HEK293 (cell line): ENCODE measurements around the gene NCL.
A peak's percentile ranks its signal among the peaks of the same experiment; 100 is the strongest.

Source experiments
- CTCF ChIA-PET: fragments of 350-600 bp; formaldehyde crosslinking; extraction: SDS; loops from one replicate; lab custom pipeline; 2021; ENCODE audit warnings: antibody characterized with exemption; lab: Yijun Ruan, JAX
- POLR2A ChIA-PET: fragments of 300-600 bp; formaldehyde crosslinking; extraction: SDS; loops from one replicate; lab custom pipeline; 2020; ENCODE audit warnings: antibody characterized with exemption, inconsistent platforms; lab: Yijun Ruan, JAX
- H3K27ac ChIP-seq: fragments of 200-500 bp; sonication (Bioruptor generic); 2 replicates; pipeline ENCODE4 v1.5.1; 2014; ENCODE audit warnings: low read depth, low read length, control low read depth, inconsistent platforms; ENCODE audit errors: extremely low read depth
- H3K36me3 ChIP-seq, 2 experiments: fragments of 200-500 bp in 1 of 2; sonication (Bioruptor generic) in 1 of 2; 1 replicate in 1 of 2; 2 replicates in 1 of 2; pipeline ENCODE4 v1.5.1; 2014 to 2017; ENCODE audit warnings: inconsistent platforms in 2 of 2, low read length in 2 of 2; ENCODE audit not compliant: control insufficient read depth in 2 of 2, insufficient read depth in 1 of 2
- H3K4me1 ChIP-seq: fragments of 200-500 bp; sonication (Bioruptor generic); 2 replicates; pipeline ENCODE4 v1.5.1; 2014; ENCODE audit warnings: mild to moderate bottlenecking, low read length, inconsistent platforms; ENCODE audit not compliant: control insufficient read depth, insufficient read depth
- H3K4me3 ChIP-seq: 2 replicates; pipeline ENCODE4 v1.5.1; 2011; ENCODE audit warnings: low read depth, mild to moderate bottlenecking, control low read depth, low read length, moderate library complexity
- H3K9me3 ChIP-seq: fragments of 200-500 bp; sonication (Bioruptor generic); 2 replicates; pipeline ENCODE4 v1.5.1; 2014; ENCODE audit warnings: low read depth, low read length, inconsistent platforms; ENCODE audit not compliant: control insufficient read depth, insufficient read depth
- ATF2 ChIP-seq: fragments of 450-650 bp; formaldehyde crosslinking; IDR thresholded peaks from 2 replicates; pipeline ENCODE4 v1.5.1; 2016; ENCODE audit warnings: missing biosample characterization, missing genetic modification characterization, low read depth
- BCL11B ChIP-seq: fragments of 450-650 bp; formaldehyde crosslinking; IDR thresholded peaks from 2 replicates; pipeline ENCODE4 v1.5.1; 2016; ENCODE audit warnings: low read depth, missing biosample characterization, missing genetic modification characterization
- GLIS1 ChIP-seq: fragments of 450-650 bp; formaldehyde crosslinking; IDR thresholded peaks from 2 replicates; pipeline ENCODE4 v1.5.1; 2016; ENCODE audit warnings: missing biosample characterization, missing genetic modification characterization
- HOXC10 ChIP-seq: sonication (generic); formaldehyde crosslinking; IDR thresholded peaks from 2 replicates; pipeline ENCODE4 v1.8.1; 2023; ENCODE audit warnings: mild to moderate bottlenecking, missing genetic modification reagents
- IKZF3 ChIP-seq: fragments of 450-650 bp; IDR thresholded peaks from 2 replicates; pipeline ENCODE4 v1.5.0; 2018; ENCODE audit warnings: missing biosample characterization, mild to moderate bottlenecking, missing genetic modification characterization, moderate library complexity
- KLF10 ChIP-seq: fragments of 450-650 bp; IDR thresholded peaks from 2 replicates; pipeline ENCODE4 v1.5.1; 2018; ENCODE audit warnings: missing biosample characterization, mild to moderate bottlenecking, missing genetic modification characterization
- KLF16 ChIP-seq: fragments of 450-650 bp; formaldehyde crosslinking; IDR thresholded peaks from 2 replicates; pipeline ENCODE4 v1.5.1; 2017; ENCODE audit warnings: missing biosample characterization, missing genetic modification characterization
- OVOL3 ChIP-seq: fragments of 450-650 bp; formaldehyde crosslinking; IDR thresholded peaks from 2 replicates; pipeline ENCODE4 v1.5.1; 2016; ENCODE audit warnings: missing biosample characterization, missing genetic modification characterization
- SCRT2 ChIP-seq: fragments of 450-650 bp; formaldehyde crosslinking; IDR thresholded peaks from 2 replicates; pipeline ENCODE4 v1.5.1; 2016; ENCODE audit warnings: missing biosample characterization, missing genetic modification characterization
- SP3 ChIP-seq: fragments of 450-650 bp; formaldehyde crosslinking; IDR thresholded peaks from 2 replicates; pipeline ENCODE4 v1.5.1; 2016; ENCODE audit warnings: missing biosample characterization, missing genetic modification characterization
- SP7 ChIP-seq: fragments of 450-650 bp; formaldehyde crosslinking; IDR thresholded peaks from 2 replicates; pipeline ENCODE4 v1.5.1; 2016; ENCODE audit warnings: missing biosample characterization, missing genetic modification characterization
- WT1 ChIP-seq: fragments of 450-650 bp; formaldehyde crosslinking; IDR thresholded peaks from 2 replicates; pipeline ENCODE4 v1.5.1; 2016; ENCODE audit warnings: missing biosample characterization, missing genetic modification characterization
- ZNF114 ChIP-seq: fragments of 450-650 bp; formaldehyde crosslinking; IDR thresholded peaks from 2 replicates; pipeline ENCODE4 v1.5.0; 2017; ENCODE audit warnings: missing biosample characterization, missing genetic modification characterization
- ZNF157 ChIP-seq: fragments of 450-650 bp; formaldehyde crosslinking; IDR thresholded peaks from 2 replicates; pipeline ENCODE4 v1.5.1; 2016; ENCODE audit warnings: missing biosample characterization, missing genetic modification characterization
- ZNF16 ChIP-seq: fragments of 450-650 bp; formaldehyde crosslinking; IDR thresholded peaks from 2 replicates; pipeline ENCODE4 v1.5.1; 2016; ENCODE audit warnings: low read depth, missing biosample characterization, missing genetic modification characterization
- ZNF2 ChIP-seq: fragments of 450-650 bp; formaldehyde crosslinking; IDR thresholded peaks from 2 replicates; pipeline ENCODE4 v1.5.1; 2016; ENCODE audit warnings: missing biosample characterization, missing genetic modification characterization
- ZNF214 ChIP-seq: fragments of 450-650 bp; formaldehyde crosslinking; IDR thresholded peaks from 2 replicates; pipeline ENCODE4 v1.5.1; 2017; ENCODE audit warnings: missing biosample characterization, mild to moderate bottlenecking, missing genetic modification characterization, borderline replicate concordance
- ZNF302 ChIP-seq: fragments of 450-650 bp; formaldehyde crosslinking; IDR thresholded peaks from 2 replicates; pipeline ENCODE4 v1.5.1; 2016; ENCODE audit warnings: missing biosample characterization, missing genetic modification characterization, low read depth
- ZNF335 ChIP-seq: fragments of 450-650 bp; formaldehyde crosslinking; conservative IDR thresholded peaks from 2 replicates; pipeline ENCODE4 v1.5.1; 2016; ENCODE audit warnings: missing biosample characterization, missing genetic modification characterization
- ZNF449 ChIP-seq: fragments of 450-650 bp; formaldehyde crosslinking; IDR thresholded peaks from 2 replicates; pipeline ENCODE4 v1.5.1; 2017; ENCODE audit warnings: missing biosample characterization, mild to moderate bottlenecking, missing genetic modification characterization, moderate library complexity
- ZNF558 ChIP-seq: fragments of 450-650 bp; formaldehyde crosslinking; IDR thresholded peaks from 2 replicates; pipeline ENCODE4 v1.5.1; 2016; ENCODE audit warnings: missing biosample characterization, missing genetic modification characterization
- ZNF626 ChIP-seq: fragments of 450-650 bp; sonication (Bioruptor Pico); formaldehyde crosslinking; IDR thresholded peaks from 2 replicates; pipeline ENCODE4 v1.5.1; 2018; ENCODE audit warnings: missing biosample characterization, missing genetic modification characterization, inconsistent platforms
- ZNF658 ChIP-seq: fragments of 450-650 bp; formaldehyde crosslinking; IDR thresholded peaks from 2 replicates; pipeline ENCODE4; 2016; ENCODE audit warnings: missing biosample characterization, missing genetic modification characterization
- ZNF792 ChIP-seq: fragments of 450-650 bp; formaldehyde crosslinking; IDR thresholded peaks from 2 replicates; pipeline ENCODE4 v1.5.1; 2016; ENCODE audit warnings: missing biosample characterization, missing genetic modification characterization
- TF ChIP-seq, protein P1 (sequence below): fragments of 450-650 bp; formaldehyde crosslinking; IDR thresholded peaks from 2 replicates; pipeline ENCODE4 v1.5.1; 2016; ENCODE audit warnings: missing biosample characterization, missing genetic modification characterization
- TF ChIP-seq, protein P2 (sequence below): fragments of 450-650 bp; formaldehyde crosslinking; IDR thresholded peaks from 2 replicates; pipeline ENCODE4 v1.5.1; 2017; ENCODE audit warnings: missing biosample characterization, missing genetic modification characterization
- TF ChIP-seq, protein P3 (sequence below): fragments of 450-650 bp; formaldehyde crosslinking; IDR thresholded peaks from 2 replicates; pipeline ENCODE4 v1.5.1; 2016; ENCODE audit warnings: missing biosample characterization, missing genetic modification characterization

The NCL gene

GRCh38 chr2:231455222-231455621, 9.1 kb downstream of the NCL start (continued):
- no peak for TF ChIP-seq WT1
- TF ChIP-seq, all 188 proteins: peak for 0

GRCh38 chr2:231454361-231454791, 9.9 kb downstream of the NCL start:
- no peaks in the 10 kb centered on the region for H3K4me1 ChIP-seq
- TF ChIP-seq, protein P1, sequence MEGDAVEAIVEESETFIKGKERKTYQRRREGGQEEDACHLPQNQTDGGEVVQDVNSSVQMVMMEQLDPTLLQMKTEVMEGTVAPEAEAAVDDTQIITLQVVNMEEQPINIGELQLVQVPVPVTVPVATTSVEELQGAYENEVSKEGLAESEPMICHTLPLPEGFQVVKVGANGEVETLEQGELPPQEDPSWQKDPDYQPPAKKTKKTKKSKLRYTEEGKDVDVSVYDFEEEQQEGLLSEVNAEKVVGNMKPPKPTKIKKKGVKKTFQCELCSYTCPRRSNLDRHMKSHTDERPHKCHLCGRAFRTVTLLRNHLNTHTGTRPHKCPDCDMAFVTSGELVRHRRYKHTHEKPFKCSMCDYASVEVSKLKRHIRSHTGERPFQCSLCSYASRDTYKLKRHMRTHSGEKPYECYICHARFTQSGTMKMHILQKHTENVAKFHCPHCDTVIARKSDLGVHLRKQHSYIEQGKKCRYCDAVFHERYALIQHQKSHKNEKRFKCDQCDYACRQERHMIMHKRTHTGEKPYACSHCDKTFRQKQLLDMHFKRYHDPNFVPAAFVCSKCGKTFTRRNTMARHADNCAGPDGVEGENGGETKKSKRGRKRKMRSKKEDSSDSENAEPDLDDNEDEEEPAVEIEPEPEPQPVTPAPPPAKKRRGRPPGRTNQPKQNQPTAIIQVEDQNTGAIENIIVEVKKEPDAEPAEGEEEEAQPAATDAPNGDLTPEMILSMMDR (tag by site-specific recombination), result no peak
- no peak for TF ChIP-seq ZNF792 (tag by site-specific recombination)
- no peak for TF ChIP-seq OVOL3 (tag by site-specific recombination)
- TF ChIP-seq HOXC10 (CRISPR knock-in tag), result no peak
- no peak for TF ChIP-seq SP7 (tag by site-specific recombination)
- no peak for TF ChIP-seq ZNF658 (tag by site-specific recombination)
- no peak for TF ChIP-seq ZNF558 (tag by site-specific recombination)
- TF ChIP-seq ZNF2 (tag by site-specific recombination), result no peak
- no peak for TF ChIP-seq KLF16 (tag by site-specific recombination)
- TF ChIP-seq ZNF114 (tag by site-specific recombination), result no peak
- no peak for TF ChIP-seq BCL11B (tag by site-specific recombination)
- TF ChIP-seq ZNF16, result no peak
- TF ChIP-seq ZNF302 (tag by site-specific recombination), result no peak
- TF ChIP-seq SP3, result no peak
- no peak for TF ChIP-seq KLF10
- TF ChIP-seq, protein P2, sequence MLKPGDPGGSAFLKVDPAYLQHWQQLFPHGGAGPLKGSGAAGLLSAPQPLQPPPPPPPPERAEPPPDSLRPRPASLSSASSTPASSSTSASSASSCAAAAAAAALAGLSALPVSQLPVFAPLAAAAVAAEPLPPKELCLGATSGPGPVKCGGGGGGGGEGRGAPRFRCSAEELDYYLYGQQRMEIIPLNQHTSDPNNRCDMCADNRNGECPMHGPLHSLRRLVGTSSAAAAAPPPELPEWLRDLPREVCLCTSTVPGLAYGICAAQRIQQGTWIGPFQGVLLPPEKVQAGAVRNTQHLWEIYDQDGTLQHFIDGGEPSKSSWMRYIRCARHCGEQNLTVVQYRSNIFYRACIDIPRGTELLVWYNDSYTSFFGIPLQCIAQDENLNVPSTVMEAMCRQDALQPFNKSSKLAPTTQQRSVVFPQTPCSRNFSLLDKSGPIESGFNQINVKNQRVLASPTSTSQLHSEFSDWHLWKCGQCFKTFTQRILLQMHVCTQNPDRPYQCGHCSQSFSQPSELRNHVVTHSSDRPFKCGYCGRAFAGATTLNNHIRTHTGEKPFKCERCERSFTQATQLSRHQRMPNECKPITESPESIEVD (tag by site-specific recombination), result no peak
- TF ChIP-seq ZNF335 (tag by site-specific recombination), result no peak
- no peak for TF ChIP-seq GLIS1 (tag by site-specific recombination)
- peaks cover 55 to 77% of the 10 kb centered on the region in 2 experiments for H3K36me3 ChIP-seq
- ChIA-PET POLR2A (interaction anchor here (1.2 to 8.6 kb wide), 3 partner anchors 8 to 42 kb away, joined by 5 to 119 read pairs (median 9); partner anchors contain the start of gene NCL), CTCF (interaction anchor here (0.7 to 3.7 kb wide), 2 partner anchors 226 to 271 kb away, joined by 3 to 41 read pairs; no protein-coding TSS in a partner anchor)
- no peak overlapping the region for H3K4me3 ChIP-seq
- no peaks in the 10 kb centered on the region for H3K9me3 ChIP-seq
- no peak overlapping the region for H3K27ac ChIP-seq

- Histone ChIP-seq H3K4me1 (no peaks in the 10 kb centered on the region), H3K27ac (0 out of 2 replicates have a peak overlapping the region, but pooled peaks have one; percentile 7), H3K36me3 (peaks cover 41 to 63% of the 10 kb centered on the region in 2 experiments), H3K4me3 (no peak overlapping the region), H3K9me3 (no peaks in the 10 kb centered on the region)
- POLR2A ChIA-PET, result interaction anchor here (0.7 to 8.6 kb wide), 4 partner anchors 9 to 629 kb away, joined by 3 to 119 read pairs (median 6); partner anchors contain the start of gene NCL
- CTCF ChIA-PET, result interaction anchor here (0.7 to 3.7 kb wide), 9 partner anchors 10 to 628 kb away, joined by 3 to 41 read pairs (median 9); partner anchors contain the start of gene NCL
- TF ChIP-seq ZNF214 (tag by site-specific recombination), result no peak
- TF ChIP-seq IKZF3 (tag by site-specific recombination), result peak; percentile 31; the same call in 1 of the 2 replicates
- TF ChIP-seq ATF2 (tag by site-specific recombination), result no peak
- TF ChIP-seq, protein P3, sequence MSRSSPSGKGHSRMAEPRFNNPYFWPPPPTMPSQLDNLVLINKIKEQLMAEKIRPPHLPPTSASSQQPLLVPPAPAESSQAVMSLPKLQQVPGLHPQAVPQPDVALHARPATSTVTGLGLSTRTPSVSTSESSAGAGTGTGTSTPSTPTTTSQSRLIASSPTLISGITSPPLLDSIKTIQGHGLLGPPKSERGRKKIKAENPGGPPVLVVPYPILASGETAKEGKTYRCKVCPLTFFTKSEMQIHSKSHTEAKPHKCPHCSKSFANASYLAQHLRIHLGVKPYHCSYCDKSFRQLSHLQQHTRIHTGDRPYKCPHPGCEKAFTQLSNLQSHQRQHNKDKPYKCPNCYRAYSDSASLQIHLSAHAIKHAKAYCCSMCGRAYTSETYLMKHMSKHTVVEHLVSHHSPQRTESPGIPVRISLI (tag by site-specific recombination), result no peak
- peak; percentile 57; the same call in 1 of the 2 replicates for TF ChIP-seq ZNF449 (tag by site-specific recombination)
- no peak for TF ChIP-seq ZNF157 (tag by site-specific recombination)
- no peak for TF ChIP-seq ZNF626 (tag by site-specific recombination)
- TF ChIP-seq SCRT2 (tag by site-specific recombination), result no peak
Observed at GRCh38 chr2:231452799-231453508, 11.3 kb downstream of the NCL start.
